HG03457 (cell line): Measurements from ENCODE around the gene PIK3R1.

ENCODE experiments used
- ATAC-seq: cut with Tn5 transposase; IDR thresholded peaks from one replicate; pipeline ENCODE4 v1.9.1; 2021; ENCODE audit warnings: moderate number of reproducible peaks; ENCODE audit not compliant: unreplicated experiment

Gene PIK3R1

GRCh38 chr5:68251386-68251785 is 35.8 kb downstream of the PIK3R1 start:
- ATAC-seq = no peak

DNA sequence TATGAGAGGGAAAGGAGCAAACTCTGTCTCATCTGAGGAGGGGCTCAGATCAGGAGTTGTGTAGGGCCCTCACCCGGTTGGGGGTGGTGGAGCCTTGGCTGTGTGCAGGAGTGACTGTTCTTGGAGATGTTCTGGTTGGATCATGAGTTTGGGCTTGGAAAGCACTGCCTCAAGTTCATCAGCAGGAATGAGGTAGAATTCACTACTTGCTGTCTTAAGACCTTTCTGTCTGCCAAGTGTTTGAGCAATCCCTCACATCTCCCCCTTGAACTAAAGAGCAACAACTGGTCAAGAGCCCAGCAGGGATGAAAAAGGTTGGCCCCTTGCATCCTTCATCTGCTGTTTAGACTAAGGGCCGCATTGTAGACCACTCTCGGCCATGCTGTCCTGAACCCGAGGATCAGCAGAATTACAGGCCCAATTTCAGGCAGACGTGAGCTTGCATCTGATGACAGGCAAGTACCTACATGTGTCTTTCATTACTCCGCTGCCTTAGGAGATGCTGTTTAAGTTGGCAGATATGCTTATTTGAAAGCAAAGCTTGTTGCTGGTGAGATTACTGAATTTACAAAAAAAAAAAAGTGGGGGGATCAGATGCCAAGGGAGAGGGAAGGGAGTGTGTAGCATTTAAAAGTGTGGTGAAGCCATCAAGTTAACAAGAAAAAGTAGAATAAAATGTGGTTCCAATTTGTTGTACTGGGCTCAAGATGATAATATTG is 36.4 kb downstream of the PIK3R1 start:
- no peak for ATAC-seq

GRCh38 chr5:68252673-68253623 is 37.4 kb downstream of the PIK3R1 start:
- peak; percentile 61 for ATAC-seq

DNA sequence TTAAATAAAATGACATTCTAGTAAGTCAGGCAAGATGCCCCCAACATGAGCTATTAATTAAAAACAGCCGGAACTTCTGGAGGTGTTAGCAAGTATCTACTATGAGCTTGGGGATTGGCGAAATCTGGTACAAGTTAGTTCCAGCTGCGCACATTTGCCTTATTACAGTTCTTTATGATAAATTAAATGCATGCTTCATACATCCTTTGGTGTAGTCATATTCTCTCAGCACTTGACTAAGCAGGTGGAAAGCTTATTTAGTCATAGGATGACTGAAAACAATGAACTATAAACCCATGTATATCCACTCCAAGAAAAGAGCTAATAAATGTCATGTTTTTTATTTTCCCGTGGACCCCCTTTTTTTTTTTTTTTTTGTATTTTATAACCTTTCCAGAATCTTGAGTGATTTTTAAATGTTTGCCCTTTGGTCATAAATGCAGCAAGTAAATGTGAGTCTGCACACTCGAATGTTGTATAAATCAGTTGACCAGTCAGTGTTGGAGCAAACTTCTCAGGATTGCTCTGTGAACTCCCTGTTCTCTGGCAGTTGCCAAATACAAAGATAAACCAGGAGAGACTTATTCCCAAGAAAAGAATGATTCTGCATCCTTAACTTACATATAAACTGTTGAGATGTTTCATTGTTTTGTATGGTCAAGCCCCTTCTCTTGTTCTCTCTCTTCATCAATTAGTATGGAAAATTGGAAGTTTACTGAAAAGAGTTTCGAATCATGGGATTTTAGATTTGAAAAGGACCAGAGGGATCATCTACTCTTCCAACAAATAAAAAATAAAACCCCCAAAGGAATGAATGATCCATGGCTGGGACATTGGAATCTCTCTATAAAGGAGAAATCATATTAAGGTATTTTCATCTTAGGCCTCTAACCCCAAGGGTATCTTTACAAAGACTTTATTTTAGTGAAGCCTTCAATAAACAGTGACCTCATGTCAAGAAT is 38.3 kb downstream of the PIK3R1 start:
- ATAC-seq = no peak

- no peak for ATAC-seq
Observed at GRCh38 chr5:68254810-68255209, 39.3 kb downstream of the PIK3R1 start.

GRCh38 chr5:68255305-68256120 is 40.0 kb downstream of the PIK3R1 start:
- ATAC-seq = no peak

GRCh38 chr5:68257210-68257609 is 41.7 kb downstream of the PIK3R1 start:
- no peak for ATAC-seq

DNA sequence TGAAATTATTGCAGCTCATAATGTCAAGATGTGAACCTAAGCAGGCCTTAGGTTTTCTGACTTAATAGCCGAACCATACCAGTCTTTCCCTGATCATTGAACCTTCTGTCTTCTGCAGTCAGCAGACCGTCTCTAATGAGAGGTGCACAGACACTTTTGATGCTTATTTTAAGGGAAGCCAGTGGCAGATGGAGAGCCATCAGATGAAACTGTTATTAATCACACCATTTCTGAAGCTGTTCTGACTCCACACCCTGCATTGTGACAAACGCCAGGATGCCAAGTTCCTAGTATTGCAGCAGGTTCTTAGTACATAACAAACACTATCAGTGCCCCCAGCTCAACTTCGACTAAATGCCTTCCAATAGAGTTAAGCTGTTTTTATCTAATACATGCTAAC is 43.0 kb downstream of the PIK3R1 start:
- no peak for ATAC-seq

- no peak for ATAC-seq
Observed at GRCh38 chr5:68259700-68260099, 44.1 kb downstream of the PIK3R1 start.

DNA sequence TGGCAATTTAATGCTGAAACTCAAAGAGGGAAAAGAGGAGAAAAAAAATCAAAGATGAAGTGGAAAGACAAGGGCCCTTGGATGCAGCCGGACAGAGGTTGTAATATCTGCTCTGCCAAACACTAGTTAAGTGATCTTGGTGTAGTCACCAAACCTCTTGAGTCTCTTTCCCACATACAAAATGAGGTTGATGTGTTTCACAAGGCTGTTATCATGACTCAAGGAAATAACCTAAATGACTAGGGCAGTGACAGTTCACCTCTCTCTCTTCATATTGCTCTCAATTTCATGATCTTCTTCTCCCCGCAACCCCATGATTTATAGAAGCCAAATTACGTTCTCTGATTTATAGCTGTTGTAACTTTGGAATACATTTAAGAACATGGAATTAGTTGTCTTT is 44.9 kb downstream of the PIK3R1 start:
- no peak for ATAC-seq

DNA sequence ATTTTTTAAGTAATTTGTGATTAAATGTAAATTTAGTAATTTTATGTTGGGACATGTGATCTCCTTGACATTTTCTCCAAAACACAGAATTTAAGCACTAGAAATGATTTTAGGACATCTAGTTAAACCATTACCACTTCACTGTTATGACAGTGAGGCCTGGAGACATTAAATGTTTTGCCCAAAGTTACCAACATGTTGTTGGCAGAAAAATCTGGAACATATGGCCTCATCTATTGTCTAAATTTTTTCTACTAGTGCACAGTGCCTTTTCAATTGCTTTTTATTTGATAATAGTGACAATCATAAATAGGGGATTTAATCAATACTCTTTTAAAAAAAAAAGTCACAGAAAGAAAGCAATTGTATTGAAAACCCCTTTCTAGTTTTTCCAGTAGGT is 45.6 kb downstream of the PIK3R1 start:
- ATAC-seq = no peak

DNA sequence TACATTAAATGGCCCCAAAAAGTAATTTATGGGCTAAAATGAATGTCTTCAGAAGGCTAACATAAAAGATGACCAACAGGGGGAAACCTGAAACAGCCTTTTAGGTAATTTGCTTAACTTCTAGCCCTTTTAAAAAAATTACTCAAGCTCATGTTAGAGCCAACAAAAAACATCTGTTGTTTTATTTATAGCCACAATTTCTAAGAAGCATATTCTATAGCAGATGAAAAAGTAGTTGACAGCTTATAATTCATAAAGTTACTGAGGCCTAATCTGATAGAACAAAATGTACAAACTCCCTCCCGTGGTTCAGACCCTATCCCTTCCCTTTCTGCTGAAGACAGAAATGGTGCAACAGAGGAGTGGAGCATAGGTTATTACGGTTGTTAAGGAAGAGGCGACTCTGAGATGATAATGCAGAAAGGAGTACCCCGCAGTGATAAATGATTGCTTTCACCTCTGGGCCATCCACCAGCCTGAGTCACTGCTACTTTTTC is 46.1 kb downstream of the PIK3R1 start:
- ATAC-seq = no peak

GRCh38 chr5:68264024-68264956 is 48.7 kb downstream of the PIK3R1 start:
- ATAC-seq = no peak

DNA sequence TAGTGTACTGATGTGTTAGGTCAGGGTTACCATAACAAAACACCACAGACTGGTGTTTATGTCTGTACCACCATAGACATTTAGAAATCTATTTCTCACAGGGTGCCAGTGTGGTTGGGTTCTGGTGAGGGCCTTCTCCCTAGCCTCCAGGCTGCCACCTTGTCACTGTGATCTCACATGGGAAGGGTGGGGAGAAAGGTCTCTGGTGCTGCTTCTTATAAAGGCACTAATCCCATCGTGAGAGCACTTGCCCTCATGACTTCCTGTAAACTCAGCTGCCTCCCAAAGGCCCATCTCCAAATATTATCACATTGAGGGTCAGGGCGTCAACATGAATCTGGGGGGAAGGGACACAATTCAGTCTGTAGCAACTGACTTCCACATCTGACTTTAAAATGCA is 49.8 kb downstream of the PIK3R1 start:
- no peak for ATAC-seq

DNA sequence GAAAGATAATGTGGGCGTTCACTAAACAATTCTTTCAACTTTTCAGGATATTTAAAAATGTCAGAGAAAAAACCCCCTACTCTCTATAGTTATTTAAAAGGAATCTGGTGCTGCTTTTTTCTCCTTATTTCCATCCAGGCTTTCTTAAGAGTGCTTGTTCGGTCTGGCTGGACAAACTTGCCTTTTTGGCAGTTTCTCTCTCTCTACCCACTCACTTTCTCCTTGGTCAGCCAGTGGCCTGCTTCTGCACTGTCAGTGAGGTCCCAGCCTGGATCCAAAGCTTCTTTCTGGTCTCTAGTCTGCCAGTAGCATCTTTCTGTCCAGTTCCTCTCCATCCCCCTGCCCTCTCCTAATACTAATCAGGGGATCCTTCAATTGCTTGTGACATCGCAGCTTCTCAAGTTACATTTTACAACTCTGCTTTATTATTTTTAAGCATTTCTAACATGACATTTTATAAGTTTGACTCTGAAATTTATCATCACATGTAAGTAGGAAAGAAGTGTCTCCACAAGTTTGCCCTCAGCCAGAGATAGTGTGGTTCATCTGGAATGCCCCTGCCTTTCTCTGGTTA is 50.4 kb downstream of the PIK3R1 start:
- no peak for ATAC-seq

DNA sequence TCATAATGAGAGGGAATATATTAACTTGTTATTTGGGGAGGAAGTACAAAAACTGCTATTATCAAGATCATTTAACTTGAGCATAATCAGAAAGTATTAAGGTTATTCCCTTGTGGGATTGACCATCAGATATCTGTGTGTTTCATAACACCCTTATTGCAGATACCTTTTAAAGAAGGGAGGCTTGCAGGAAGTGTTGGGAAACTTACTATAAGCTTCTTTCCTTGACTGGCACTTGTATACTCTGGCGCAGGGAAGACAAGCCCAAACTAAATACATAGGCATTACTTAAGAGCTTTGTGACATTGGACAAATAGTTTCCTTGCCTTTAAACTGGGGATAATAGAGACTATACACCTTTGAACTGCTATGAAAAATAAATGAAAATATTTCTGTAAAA is 50.9 kb downstream of the PIK3R1 start:
- no peak for ATAC-seq

DNA sequence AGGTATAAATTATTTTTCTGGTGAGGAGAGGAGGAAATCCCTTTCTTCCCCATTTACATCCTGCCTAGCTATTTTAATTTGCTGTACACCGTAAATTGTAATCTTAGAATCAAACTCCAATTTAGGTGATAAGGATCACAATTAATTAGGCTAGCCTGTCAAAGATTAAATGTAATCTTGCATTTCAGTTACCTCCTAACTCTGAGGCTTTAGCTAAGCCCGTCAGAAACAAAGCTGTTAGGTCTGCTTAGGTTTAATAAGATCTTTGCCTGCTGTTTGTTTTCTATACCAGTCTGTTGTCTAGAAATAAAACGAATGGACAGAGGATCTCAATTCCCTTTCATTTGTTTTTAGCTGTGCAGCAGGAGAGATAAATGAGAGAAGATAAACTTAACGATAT is 51.5 kb downstream of the PIK3R1 start:
- no peak for ATAC-seq

DNA sequence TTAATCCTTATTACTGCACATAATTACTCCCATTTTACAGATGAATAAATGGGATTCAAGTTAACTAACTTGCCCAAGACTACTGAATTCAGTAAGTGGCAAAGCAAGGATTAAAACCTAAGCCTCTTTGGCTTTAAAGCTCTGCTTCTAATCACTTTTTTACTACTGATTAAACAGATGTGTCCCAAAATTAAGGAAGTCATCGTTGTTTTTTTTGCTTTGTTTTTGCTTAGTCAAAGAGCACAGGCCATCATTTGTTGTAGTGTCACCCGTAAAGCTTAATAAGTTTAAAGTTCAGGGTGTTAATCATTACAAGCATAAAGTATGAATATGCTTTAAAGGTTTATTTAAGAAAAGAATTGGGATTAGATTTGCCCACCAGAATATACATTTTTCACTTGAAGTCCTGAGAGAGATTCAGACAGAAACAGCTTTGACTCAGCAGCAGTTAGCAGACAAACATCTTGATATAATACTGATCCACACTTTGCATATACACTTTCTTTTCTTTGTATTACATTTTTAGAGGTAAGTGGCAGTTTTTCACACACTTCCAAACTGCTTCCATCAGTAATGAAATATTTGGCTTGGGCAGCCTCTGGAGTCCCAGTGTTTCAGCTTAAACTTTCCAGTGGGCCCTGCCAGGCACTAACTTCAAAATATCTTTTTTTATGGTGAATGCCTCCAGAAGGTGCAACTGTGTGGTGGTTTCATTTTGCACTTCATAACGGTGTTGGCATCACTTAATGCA is 52.7 kb downstream of the PIK3R1 start:
- no peak for ATAC-seq
